OCI-LY3 (cell line): ENCODE measurements around the gene ITPKC.

Experiments
- EZH2phosphoT487 ChIP-seq: fragments of 200-600 bp; shearing (Covaris generic); IDR thresholded peaks from 2 replicates; pipeline ENCODE4 v1.6.1; 2018; ENCODE audit warnings: antibody characterized with exemption, mixed run types, low read depth
- TF ChIP-seq, protein P1 (sequence below): fragments of 200-600, 300-600 bp; sonication (generic); IDR thresholded peaks from 2 replicates; pipeline ENCODE4 v1.5.1; 2014; ENCODE audit warnings: antibody characterized with exemption, low read length, low read depth

DNA sequence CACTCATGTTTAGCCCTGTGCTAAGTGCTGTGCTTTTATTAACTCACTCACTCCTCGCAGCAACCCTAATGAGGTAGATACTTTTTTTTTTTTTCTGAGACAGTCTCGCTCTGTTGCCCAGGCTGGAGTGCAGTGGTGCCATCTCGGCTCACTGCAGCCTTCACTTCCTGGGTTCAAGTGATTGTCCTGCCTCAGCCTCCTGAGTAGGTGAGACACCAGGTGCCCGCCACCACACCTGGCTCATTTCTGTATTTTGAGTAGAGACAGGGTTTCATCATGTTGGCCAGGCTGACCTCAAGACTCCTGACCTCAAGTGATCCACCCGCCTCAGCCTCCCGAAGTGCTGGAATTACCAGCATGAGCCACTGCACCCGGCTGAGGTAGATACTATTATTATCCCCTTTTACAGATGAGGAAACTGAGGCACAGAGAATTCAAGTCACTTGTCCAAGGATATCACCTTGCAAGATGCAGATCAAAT, 2.5 kb downstream of the ITPKC start:
- TF ChIP-seq EZH2phosphoT487: no peak
- TF ChIP-seq, protein P1, sequence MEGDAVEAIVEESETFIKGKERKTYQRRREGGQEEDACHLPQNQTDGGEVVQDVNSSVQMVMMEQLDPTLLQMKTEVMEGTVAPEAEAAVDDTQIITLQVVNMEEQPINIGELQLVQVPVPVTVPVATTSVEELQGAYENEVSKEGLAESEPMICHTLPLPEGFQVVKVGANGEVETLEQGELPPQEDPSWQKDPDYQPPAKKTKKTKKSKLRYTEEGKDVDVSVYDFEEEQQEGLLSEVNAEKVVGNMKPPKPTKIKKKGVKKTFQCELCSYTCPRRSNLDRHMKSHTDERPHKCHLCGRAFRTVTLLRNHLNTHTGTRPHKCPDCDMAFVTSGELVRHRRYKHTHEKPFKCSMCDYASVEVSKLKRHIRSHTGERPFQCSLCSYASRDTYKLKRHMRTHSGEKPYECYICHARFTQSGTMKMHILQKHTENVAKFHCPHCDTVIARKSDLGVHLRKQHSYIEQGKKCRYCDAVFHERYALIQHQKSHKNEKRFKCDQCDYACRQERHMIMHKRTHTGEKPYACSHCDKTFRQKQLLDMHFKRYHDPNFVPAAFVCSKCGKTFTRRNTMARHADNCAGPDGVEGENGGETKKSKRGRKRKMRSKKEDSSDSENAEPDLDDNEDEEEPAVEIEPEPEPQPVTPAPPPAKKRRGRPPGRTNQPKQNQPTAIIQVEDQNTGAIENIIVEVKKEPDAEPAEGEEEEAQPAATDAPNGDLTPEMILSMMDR: no peak
